Measurements from ENCODE around the gene SLC39A9.

DNA sequence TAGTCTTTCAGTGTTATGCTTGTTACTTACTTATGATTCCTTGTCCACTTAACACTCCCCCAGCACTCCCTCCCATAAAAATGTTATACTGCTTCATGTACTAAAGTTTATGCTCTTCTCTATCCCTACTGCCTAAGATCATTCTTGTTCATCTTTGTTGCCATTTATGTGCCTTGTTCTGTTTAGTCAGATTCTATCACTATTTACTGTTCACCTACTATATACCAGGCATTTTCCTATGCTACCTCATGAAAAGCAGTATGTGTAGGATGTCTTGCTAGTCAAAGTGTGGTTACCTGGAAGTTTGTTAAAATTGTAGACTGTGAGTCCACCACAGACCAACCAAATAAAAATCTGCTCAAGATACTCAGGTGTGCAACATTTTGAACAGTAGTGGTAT is 24.3 kb upstream of the SLC39A9 start:
- TF ChIP-seq, protein P1, sequence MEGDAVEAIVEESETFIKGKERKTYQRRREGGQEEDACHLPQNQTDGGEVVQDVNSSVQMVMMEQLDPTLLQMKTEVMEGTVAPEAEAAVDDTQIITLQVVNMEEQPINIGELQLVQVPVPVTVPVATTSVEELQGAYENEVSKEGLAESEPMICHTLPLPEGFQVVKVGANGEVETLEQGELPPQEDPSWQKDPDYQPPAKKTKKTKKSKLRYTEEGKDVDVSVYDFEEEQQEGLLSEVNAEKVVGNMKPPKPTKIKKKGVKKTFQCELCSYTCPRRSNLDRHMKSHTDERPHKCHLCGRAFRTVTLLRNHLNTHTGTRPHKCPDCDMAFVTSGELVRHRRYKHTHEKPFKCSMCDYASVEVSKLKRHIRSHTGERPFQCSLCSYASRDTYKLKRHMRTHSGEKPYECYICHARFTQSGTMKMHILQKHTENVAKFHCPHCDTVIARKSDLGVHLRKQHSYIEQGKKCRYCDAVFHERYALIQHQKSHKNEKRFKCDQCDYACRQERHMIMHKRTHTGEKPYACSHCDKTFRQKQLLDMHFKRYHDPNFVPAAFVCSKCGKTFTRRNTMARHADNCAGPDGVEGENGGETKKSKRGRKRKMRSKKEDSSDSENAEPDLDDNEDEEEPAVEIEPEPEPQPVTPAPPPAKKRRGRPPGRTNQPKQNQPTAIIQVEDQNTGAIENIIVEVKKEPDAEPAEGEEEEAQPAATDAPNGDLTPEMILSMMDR (tag by site-specific recombination; IDR thresholded peaks at IDR 0.05), result no peak
- TF ChIP-seq ZNF202 (tag by site-specific recombination; IDR thresholded peaks at IDR 0.05; ENCODE audit: borderline replicate concordance) (no peak), ZNF138 (tag by site-specific recombination; IDR thresholded peaks at IDR 0.05; ENCODE audit: borderline replicate concordance) (no peak), ZNF660 (tag by site-specific recombination; IDR thresholded peaks at IDR 0.05) (no peak), ZNF560 (tag by site-specific recombination; IDR thresholded peaks at IDR 0.05; ENCODE audit: borderline replicate concordance) (no peak), ZNF677 (tag by site-specific recombination; IDR thresholded peaks at IDR 0.05) (no peak), MYNN (tag by site-specific recombination; IDR thresholded peaks at IDR 0.05; ENCODE audit: borderline replicate concordance) (no peak), ZNF10 (tag by site-specific recombination; IDR thresholded peaks at IDR 0.05) (no peak), ZBTB21 (tag by site-specific recombination; IDR thresholded peaks at IDR 0.05) (no peak)
- TF ChIP-seq, protein P2, sequence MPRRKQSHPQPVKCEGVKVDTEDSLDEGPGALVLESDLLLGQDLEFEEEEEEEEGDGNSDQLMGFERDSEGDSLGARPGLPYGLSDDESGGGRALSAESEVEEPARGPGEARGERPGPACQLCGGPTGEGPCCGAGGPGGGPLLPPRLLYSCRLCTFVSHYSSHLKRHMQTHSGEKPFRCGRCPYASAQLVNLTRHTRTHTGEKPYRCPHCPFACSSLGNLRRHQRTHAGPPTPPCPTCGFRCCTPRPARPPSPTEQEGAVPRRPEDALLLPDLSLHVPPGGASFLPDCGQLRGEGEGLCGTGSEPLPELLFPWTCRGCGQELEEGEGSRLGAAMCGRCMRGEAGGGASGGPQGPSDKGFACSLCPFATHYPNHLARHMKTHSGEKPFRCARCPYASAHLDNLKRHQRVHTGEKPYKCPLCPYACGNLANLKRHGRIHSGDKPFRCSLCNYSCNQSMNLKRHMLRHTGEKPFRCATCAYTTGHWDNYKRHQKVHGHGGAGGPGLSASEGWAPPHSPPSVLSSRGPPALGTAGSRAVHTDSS (tag by site-specific recombination; IDR thresholded peaks at IDR 0.05), result no peak
- TF ChIP-seq, protein P3, sequence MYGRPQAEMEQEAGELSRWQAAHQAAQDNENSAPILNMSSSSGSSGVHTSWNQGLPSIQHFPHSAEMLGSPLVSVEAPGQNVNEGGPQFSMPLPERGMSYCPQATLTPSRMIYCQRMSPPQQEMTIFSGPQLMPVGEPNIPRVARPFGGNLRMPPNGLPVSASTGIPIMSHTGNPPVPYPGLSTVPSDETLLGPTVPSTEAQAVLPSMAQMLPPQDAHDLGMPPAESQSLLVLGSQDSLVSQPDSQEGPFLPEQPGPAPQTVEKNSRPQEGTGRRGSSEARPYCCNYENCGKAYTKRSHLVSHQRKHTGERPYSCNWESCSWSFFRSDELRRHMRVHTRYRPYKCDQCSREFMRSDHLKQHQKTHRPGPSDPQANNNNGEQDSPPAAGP (tag by site-specific recombination; IDR thresholded peaks at IDR 0.05), result no peak
- TF ChIP-seq, protein P4, sequence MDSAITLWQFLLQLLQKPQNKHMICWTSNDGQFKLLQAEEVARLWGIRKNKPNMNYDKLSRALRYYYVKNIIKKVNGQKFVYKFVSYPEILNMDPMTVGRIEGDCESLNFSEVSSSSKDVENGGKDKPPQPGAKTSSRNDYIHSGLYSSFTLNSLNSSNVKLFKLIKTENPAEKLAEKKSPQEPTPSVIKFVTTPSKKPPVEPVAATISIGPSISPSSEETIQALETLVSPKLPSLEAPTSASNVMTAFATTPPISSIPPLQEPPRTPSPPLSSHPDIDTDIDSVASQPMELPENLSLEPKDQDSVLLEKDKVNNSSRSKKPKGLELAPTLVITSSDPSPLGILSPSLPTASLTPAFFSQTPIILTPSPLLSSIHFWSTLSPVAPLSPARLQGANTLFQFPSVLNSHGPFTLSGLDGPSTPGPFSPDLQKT (IDR thresholded peaks at IDR 0.05; ENCODE audit: borderline replicate concordance, low read depth, low read length), result no peak
- TF ChIP-seq, protein P5, sequence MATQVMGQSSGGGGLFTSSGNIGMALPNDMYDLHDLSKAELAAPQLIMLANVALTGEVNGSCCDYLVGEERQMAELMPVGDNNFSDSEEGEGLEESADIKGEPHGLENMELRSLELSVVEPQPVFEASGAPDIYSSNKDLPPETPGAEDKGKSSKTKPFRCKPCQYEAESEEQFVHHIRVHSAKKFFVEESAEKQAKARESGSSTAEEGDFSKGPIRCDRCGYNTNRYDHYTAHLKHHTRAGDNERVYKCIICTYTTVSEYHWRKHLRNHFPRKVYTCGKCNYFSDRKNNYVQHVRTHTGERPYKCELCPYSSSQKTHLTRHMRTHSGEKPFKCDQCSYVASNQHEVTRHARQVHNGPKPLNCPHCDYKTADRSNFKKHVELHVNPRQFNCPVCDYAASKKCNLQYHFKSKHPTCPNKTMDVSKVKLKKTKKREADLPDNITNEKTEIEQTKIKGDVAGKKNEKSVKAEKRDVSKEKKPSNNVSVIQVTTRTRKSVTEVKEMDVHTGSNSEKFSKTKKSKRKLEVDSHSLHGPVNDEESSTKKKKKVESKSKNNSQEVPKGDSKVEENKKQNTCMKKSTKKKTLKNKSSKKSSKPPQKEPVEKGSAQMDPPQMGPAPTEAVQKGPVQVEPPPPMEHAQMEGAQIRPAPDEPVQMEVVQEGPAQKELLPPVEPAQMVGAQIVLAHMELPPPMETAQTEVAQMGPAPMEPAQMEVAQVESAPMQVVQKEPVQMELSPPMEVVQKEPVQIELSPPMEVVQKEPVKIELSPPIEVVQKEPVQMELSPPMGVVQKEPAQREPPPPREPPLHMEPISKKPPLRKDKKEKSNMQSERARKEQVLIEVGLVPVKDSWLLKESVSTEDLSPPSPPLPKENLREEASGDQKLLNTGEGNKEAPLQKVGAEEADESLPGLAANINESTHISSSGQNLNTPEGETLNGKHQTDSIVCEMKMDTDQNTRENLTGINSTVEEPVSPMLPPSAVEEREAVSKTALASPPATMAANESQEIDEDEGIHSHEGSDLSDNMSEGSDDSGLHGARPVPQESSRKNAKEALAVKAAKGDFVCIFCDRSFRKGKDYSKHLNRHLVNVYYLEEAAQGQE (tag by site-specific recombination; IDR thresholded peaks at IDR 0.05), result no peak

Data from HEK293 (cell line).